ENCODE data around the gene FARP2. TPM values are rescaled to one million over a fixed set of nuclear protein-coding genes. Genes with fewer than 3 reads are reported as not detected.
"Not testable (repeated sequence)": the region's sequence is repeated elsewhere in the genome, so short reads cannot be mapped to it uniquely, and the experiment has no call there.

FARP2 gene
- total RNA-seq, 2 donors from 2014 or later, result 24.0 to 32.8 TPM

GRCh38 chr2:241413929-241414580, 58.0 kb downstream of the FARP2 start:
- no peak overlapping the region for H3K27ac Mint-ChIP-seq
- ATAC-seq, result peak in 1 of 2 donors; percentile 39
- no peaks in the 10 kb centered on the region for H3K9me3 Mint-ChIP-seq
- H3K36me3 Mint-ChIP-seq, result peaks cover 12 to 34% of the 10 kb centered on the region in 2 donors
- DNase-seq (ENCODE audit: low spot score in 2 of 2), result no peak

- no peak overlapping the region for H3K27ac Mint-ChIP-seq
- ATAC-seq (no peak), DNase-seq (ENCODE audit: low spot score in 2 of 2) (no peak)
- peaks cover 14 to 37% of the 10 kb centered on the region in 2 donors for H3K36me3 Mint-ChIP-seq
- H3K9me3 Mint-ChIP-seq, result no peaks in the 10 kb centered on the region
These were observed 59.1 kb downstream of the FARP2 start for GRCh38 chr2:241415196-241415595.

DNA sequence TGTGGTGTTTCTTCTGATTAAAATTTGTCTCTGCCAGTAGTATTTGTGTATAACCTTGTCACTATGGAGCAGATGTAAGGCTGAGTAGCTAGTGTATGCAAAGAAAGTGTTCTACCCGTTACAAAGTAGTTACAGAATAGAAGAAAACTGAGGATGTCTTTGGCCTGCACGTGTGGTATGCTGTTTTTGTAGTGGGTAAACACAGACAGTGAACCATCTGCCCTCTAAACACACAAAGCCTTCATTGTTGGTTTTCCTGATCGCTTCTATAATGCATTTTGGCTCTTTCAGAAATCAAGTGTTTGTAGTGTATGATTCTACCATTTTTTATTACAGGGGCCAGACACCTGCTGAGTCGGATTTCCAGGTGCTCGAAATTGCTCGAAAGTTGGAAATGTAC, 61.5 kb downstream of the FARP2 start:
- ATAC-seq, result no peak
- H3K9me3 Mint-ChIP-seq, result peaks cover 2 to 4% of the 10 kb centered on the region in 2 donors
- no peak for DNase-seq (ENCODE audit: low spot score in 2 of 2)
- peaks cover 23 to 38% of the 10 kb centered on the region in 2 donors for H3K36me3 Mint-ChIP-seq
- no peak overlapping the region for H3K27ac Mint-ChIP-seq

GRCh38 chr2:241421330-241421729, 65.2 kb downstream of the FARP2 start:
- Mint-ChIP-seq H3K36me3 (peaks cover 37 to 44% of the 10 kb centered on the region in 2 donors), H3K9me3 (peaks cover 17 to 27% of the 10 kb centered on the region in 2 donors), H3K27ac (no peak overlapping the region)
- DNase-seq (ENCODE audit: low spot score in 2 of 2), result no peak
- no peak for ATAC-seq

DNA sequence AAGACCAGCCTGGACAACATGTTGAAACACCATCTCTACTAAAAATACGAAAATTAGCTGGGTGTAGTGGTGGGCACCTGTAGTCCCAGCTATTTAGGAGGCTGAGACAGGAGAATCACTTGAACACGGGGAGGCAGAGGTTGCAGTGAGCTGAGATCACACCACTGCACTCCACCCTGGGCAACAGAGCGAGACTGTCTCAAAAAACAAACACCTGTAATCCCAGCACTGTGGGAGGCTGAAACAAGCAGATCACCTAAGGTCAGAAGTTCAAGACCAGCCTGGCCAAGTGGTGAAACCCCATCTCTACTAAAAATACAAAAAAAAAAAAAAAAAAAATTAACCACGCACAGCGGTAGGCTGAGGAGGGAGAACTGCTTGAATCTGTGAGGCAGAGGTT, 65.9 kb downstream of the FARP2 start:
- ATAC-seq; H3K27ac Mint-ChIP-seq; DNase-seq (ENCODE audit: low spot score in 2 of 2): not testable (repeated sequence)
- Mint-ChIP-seq H3K9me3 (peaks cover 17 to 27% of the 10 kb centered on the region in 2 donors), H3K36me3 (peaks cover 33 to 40% of the 10 kb centered on the region in 2 donors)

DNA sequence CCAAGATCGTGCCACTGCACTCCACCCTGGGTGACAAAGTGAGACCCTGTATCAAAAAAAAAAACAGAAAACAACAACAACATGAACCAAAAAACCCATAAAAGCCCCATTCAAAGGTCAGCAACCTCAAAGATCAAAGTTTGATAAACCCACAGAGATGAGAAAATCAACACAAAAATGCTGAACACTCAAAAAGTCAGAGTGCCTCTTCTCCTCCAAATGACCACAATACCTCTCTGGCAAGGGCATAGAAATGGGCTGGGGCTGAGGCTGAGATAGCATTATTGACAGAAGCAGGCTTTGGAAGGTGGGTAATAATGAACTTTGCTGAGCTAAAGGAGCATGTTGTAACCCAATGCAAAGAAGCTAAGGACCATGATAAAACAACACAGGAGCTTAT, 66.3 kb downstream of the FARP2 start:
- DNase-seq (ENCODE audit: low spot score in 2 of 2) (no peak), ATAC-seq (no peak)
- Mint-ChIP-seq H3K27ac (no peak overlapping the region), H3K36me3 (peaks cover 33 to 40% of the 10 kb centered on the region in 2 donors), H3K9me3 (peaks cover 17 to 27% of the 10 kb centered on the region in 2 donors)

GRCh38 chr2:241423489-241423888, 67.4 kb downstream of the FARP2 start:
- DNase-seq (ENCODE audit: low spot score in 2 of 2); H3K27ac Mint-ChIP-seq; ATAC-seq: not testable (repeated sequence)
- H3K36me3 Mint-ChIP-seq, result peaks cover 33 to 40% of the 10 kb centered on the region in 2 donors
- H3K9me3 Mint-ChIP-seq, result peaks cover 17 to 27% of the 10 kb centered on the region in 2 donors

DNA sequence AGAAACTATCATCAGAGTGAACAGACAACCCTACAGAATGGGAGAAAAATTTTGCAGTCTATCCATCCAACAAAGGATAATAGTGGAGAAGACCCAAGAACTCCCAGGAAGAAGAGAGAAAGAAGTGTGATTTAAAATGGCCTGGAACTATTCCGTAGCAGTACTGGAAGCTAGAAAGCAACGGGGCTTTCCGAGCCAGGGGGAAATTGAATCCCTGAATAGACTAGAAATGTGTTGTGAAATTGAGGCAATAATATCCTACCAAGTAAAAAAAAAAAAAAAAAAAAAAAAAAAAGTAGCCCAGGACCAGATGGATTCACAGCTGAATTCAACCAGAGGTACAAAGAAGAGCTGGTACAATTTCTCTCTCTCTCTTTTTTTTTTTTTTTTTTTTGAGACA, 69.3 kb downstream of the FARP2 start:
- H3K9me3 Mint-ChIP-seq, result peaks cover 17 to 27% of the 10 kb centered on the region in 2 donors
- no peak overlapping the region for H3K27ac Mint-ChIP-seq
- DNase-seq (ENCODE audit: low spot score in 2 of 2) (no peak), ATAC-seq (no peak)
- peaks cover 37 to 38% of the 10 kb centered on the region in 2 donors for H3K36me3 Mint-ChIP-seq

DNA sequence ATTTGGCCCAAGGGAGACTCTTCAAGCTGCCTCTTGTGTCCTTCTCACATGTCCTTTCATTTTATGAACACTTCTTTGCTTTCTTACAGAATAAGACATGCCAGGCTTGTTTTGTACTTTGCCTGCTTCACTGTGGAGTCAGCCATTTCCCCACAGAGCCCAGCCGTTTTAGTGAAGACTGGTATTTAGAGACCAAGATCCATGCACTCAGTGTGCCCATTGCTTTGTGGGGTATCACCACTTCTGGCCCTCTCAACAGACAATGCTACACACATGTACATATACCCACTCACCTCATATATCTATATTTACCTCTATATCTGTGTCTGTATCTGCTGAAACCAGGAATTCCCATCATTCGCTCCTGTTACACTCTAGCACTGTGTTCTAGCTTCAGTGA, 74.1 kb downstream of the FARP2 start:
- Mint-ChIP-seq H3K27ac (no peak overlapping the region), H3K36me3 (peaks cover 0 to 15% of the 10 kb centered on the region in 2 donors), H3K9me3 (no peaks in the 10 kb centered on the region)
- DNase-seq (ENCODE audit: low spot score in 2 of 2) (no peak), ATAC-seq (no peak)

DNA sequence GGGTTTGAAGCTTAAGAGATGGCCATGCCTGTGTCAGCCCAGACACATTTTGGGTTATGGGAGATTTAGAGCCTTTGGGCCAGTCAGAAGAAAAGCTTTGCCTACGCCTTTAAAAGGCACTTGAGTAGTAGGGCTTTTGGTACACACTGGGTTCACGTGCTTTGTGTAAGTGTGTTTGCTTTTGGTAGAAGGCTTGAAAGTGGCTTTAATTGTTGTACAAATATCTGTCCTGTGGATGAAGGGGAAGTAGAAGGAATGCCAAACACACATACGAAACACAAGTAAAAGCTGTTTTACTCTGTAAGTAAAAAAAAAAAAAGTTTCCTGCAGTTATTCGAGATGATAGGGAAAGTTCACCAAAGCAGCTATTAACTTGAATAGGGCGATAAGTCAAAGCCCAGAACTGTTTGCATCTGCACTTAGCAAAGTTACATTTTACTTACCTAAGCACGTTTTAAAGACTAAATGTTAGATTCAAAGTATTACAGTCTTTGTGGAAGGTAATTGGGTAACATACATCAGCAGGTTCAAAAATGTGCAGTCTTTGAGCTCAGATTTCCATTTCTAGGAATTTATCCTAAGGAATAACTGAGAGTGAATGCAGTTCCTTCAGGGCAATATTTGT, 76.9 kb downstream of the FARP2 start:
- ATAC-seq (no peak), DNase-seq (ENCODE audit: low spot score in 2 of 2) (no peak)
- Mint-ChIP-seq H3K27ac (no peak overlapping the region), H3K36me3 (peaks cover 5 to 19% of the 10 kb centered on the region in 2 donors), H3K9me3 (no peaks in the 10 kb centered on the region)

DNA sequence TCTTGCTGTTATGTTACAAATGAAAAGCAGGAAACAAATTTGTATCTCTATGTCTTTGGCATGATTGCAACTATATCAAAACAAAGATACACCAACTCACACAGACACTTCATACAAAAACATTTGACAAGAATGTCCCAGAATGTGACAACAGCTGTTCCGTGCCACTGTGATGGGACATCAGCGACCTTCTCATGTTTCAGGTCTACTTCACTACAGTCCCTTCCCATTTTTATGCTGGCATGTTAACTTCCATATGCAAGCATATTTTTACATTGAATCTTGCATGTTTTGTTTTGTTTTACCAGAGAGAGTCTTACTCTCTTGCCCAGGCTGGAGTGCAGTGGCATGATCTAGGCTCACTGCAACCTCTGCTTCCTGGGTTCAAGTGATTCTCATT, 81.1 kb downstream of the FARP2 start:
- DNase-seq (ENCODE audit: low spot score in 2 of 2), result no peak
- H3K9me3 Mint-ChIP-seq, result no peaks in the 10 kb centered on the region
- H3K27ac Mint-ChIP-seq, result no peak overlapping the region
- peaks cover 21 to 24% of the 10 kb centered on the region in 2 donors for H3K36me3 Mint-ChIP-seq
- no peak for ATAC-seq

GRCh38 chr2:241441492-241441891, 85.4 kb downstream of the FARP2 start:
- H3K27ac Mint-ChIP-seq, result no peak overlapping the region
- ATAC-seq (no peak), DNase-seq (ENCODE audit: low spot score in 2 of 2) (no peak)
- peaks cover 18 to 36% of the 10 kb centered on the region in 2 donors for H3K36me3 Mint-ChIP-seq
- H3K9me3 Mint-ChIP-seq, result no peaks in the 10 kb centered on the region

- Mint-ChIP-seq H3K27ac (peak overlapping the region; percentile 65 to 97), H3K9me3 (no peaks in the 10 kb centered on the region), H3K36me3 (peaks cover 22 to 36% of the 10 kb centered on the region in 2 donors)
- ATAC-seq (peak; percentile 87 to 88), DNase-seq (ENCODE audit: low spot score in 2 of 2) (peak; percentile 90 to 98)
These were observed 87.6 kb downstream of the FARP2 start for GRCh38 chr2:241443486-241444223.

DNA sequence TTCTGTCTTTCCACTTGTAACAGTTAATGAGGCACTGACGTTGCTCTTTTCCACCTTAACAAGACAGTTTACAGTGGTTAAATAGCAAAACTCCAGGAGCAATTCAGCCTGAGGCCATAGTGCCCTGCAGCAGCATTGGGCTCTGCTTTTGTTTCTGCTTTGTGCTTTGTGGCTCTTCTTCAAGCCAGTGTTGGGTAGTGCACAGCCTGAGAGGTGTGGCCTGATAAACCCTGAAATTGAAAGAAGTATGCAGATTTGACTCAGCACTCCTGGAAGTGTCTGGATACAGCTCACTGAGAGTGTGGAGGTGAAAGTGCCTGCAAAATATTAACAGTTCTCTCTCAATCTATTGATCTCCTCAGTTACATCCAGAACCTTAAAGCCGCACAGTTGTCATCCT, 89.3 kb downstream of the FARP2 start:
- peak in 1 of 2 donors; percentile 24 for DNase-seq (ENCODE audit: low spot score in 2 of 2)
- peaks cover 21 to 31% of the 10 kb centered on the region in 2 donors for H3K36me3 Mint-ChIP-seq
- H3K27ac Mint-ChIP-seq, result no peak overlapping the region
- ATAC-seq, result peak in 1 of 2 donors; percentile 76
- no peaks in the 10 kb centered on the region for H3K9me3 Mint-ChIP-seq

GRCh38 chr2:241450092-241450491, 94.0 kb downstream of the FARP2 start:
- ATAC-seq; DNase-seq (ENCODE audit: low spot score in 2 of 2); H3K27ac Mint-ChIP-seq; H3K9me3 Mint-ChIP-seq; H3K36me3 Mint-ChIP-seq: not testable (repeated sequence)

GRCh38 chr2:241451840-241452506, 95.9 kb downstream of the FARP2 start:
- ATAC-seq (no peak), DNase-seq (ENCODE audit: low spot score in 2 of 2) (no peak)
- H3K27ac Mint-ChIP-seq, result no peak overlapping the region
- H3K9me3 Mint-ChIP-seq, result no peaks in the 10 kb centered on the region
- H3K36me3 Mint-ChIP-seq, result peaks cover 0 to 9% of the 10 kb centered on the region in 2 donors

DNA sequence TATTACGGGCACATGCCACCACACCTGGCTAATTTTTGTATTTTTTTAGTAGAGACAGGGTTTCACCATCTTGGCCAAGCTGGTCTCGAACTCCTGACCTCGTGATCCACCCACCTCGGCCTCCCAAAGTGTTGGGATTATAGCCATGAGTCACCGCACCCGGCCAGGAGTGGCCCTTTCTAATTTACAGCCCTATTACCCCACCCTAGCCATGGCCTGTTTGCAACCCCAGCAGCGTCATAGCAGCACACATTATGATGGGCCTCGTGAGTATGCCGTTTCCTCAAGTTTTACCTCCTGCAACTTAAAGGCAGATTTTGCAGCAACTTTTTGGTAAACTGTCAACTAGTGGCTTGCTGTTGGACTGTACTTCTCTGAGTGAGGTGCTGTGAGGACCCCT, 97.8 kb downstream of the FARP2 start:
- DNase-seq (ENCODE audit: low spot score in 2 of 2); H3K27ac Mint-ChIP-seq; H3K9me3 Mint-ChIP-seq; H3K36me3 Mint-ChIP-seq; ATAC-seq: not testable (repeated sequence)

Data from activated naive CD4-positive, alpha-beta T cell treated with anti-CD3 and anti-CD28 coated beads, Interleukin-2, amount 50 U/mL, for 72 hours (primary cell).